Heart left ventricle (tissue), 16 donors: ENCODE data around the gene KCTD11. TPM values are rescaled to one million over a fixed set of nuclear protein-coding genes. Genes with fewer than 3 reads are reported as not detected.

ENCODE experiments used
- ATAC-seq, 4 donors: fragments of 200-7000 bp; cut with Tn5 transposase; one replicate each; pipeline ENCODE4 v1.9.1; 2020 to 2022; ENCODE audit warnings: moderate library complexity in 4 of 4, mild to moderate bottlenecking in 3 of 4, moderate number of reproducible peaks in 1 of 4
- DNase-seq, 5 donors: peaks; one replicate each; pipeline ENCODE4 v3.0.0-alpha.2; 2020
- H3K27ac ChIP-seq, 12 donors: fragments of 200-600 bp; sonication (generic) in 4 of 12; one replicate each; pipeline versions ENCODE4 v1.5.0 to v1.8.0; 2016 to 2022; ENCODE audit warnings: mild to moderate bottlenecking in 2 of 12
- H3K27me3 ChIP-seq, 9 donors: fragments of 200-600 bp; sonication (generic) in 2 of 9; one replicate each; pipeline versions ENCODE4 v1.5.1 to v1.8.0; 2016 to 2022; ENCODE audit warnings: mild to moderate bottlenecking in 3 of 9
- H3K36me3 ChIP-seq, 9 donors: fragments of 200-600 bp; sonication (generic) in 2 of 9; one replicate each; pipeline versions ENCODE4 v1.5.0 to v1.8.0; 2018 to 2022; ENCODE audit warnings: mild to moderate bottlenecking in 2 of 9
- H3K4me1 ChIP-seq, 12 donors: fragments of 200-600 bp; sonication (generic) in 4 of 12; one replicate each; pipeline versions ENCODE4 v1.5.0 to v1.8.0; 2016 to 2022; ENCODE audit warnings: mild to moderate bottlenecking in 3 of 12
- H3K4me3 ChIP-seq, 12 donors: fragments of 200-600 bp; sonication (generic) in 4 of 12; one replicate each; pipeline versions ENCODE4 v1.5.0 to v1.8.0; 2017 to 2022; ENCODE audit warnings: mild to moderate bottlenecking in 9 of 12, moderate library complexity in 4 of 12
- H3K9me3 ChIP-seq, 12 donors: fragments of 200-600 bp; sonication (generic) in 4 of 12; one replicate each; pipeline versions ENCODE4 v1.5.0 to v1.8.0; 2016 to 2022; ENCODE audit warnings: mild to moderate bottlenecking in 1 of 12
- POLR2A ChIP-seq, 2 donors: fragments of 450-650 bp; IDR thresholded peaks; one replicate each; pipeline ENCODE4 v1.6.1; 2017; ENCODE audit warnings: antibody characterized with exemption in 2 of 2, mild to moderate bottlenecking in 2 of 2, moderate library complexity in 2 of 2
- WGBS, 4 donors: extraction: QIAGEN DNeasy Blood & Tissue Kit in 2 of 4; methylation state at CpG; one replicate each; pipeline versions ENCODE4 v1.1.5 to v1.1.7; 2013 to 2018; 5-methylcytosine and 5-hydroxymethylcytosine counted together
- intact Hi-C, 10 donors: fragments of 100-400 bp; cut with DNase I; formaldehyde crosslinking; loops; one replicate each; pipeline versions ENCODE4 v1.11.1 to v1.14.2; 2022
- polyA plus RNA-seq, 2 donors: library from polyadenylated mRNA; stranded (reverse); fragments of 200-250 nt; gene quantifications; one replicate each; pipeline ENCODE4 v1.2.3, GENCODE V29; 2013
- total RNA-seq, 9 donors: library from RNA; depleted of rRNA in 2 of 9; stranded (reverse); fragments of >200 nt in 2 of 9; fragmentation: NEBNext Ultra II Directional in 3 of 9; extraction: Animal tissue kit (Norgen Biotek cat#: 25700) in 3 of 9; gene quantifications; one replicate each; pipeline versions ENCODE4 v1.1.0 to v1.2.4, GENCODE V29; 2016 to 2023
- TF ChIP-seq, protein P1 (sequence below), 12 donors: fragments of 200-600 bp; sonication (generic) in 4 of 12; IDR thresholded peaks; one replicate each; pipeline versions ENCODE4 v1.5.0 to v1.8.0; 2018 to 2022; ENCODE audit warnings: antibody characterized with exemption in 12 of 12, mild to moderate bottlenecking in 5 of 12
- donor health status: ischemic (EF 13 %, LVEDD 7.1; RV severe dilation, severe dysfunction).
- donor health status: healthy with polysubstance abuse.
- donor health status: DM: no; HTN: yes; CAD: no.
- donor health status: DM: no; HTN: no; CAD: no.
- donor health status: ischemic (EF 25% LVEDD 6.9; RV normal size, moderate dysfunction).
- donor health status: ischemic (EF 25% LVEDD 5.7; RV mildly dilated, moderate dysfunction).
- donor health status: healthy.
- donor health status: DM: yes; HTN: yes; CAD: no.
- donor health status: ischemic (EF 35%, LVEDD 5.7; RV mildly dilated, moderate dysfunction).
- donor health status: nonischemic (EF 11% LVEDD 7.7; RV severe dilation, severe dysfunction).
- donor health status: DM: yes; HTN: yes; CAD: no.
- donor health status: PGD.
- donor health status: ischemic (EF 29% LVEDD 5.4; RV normal size, mild dysfunction).
- donor health status: nonischemic (EF 23%, LVEDD 6.1; RV moderate dilation, normal function).

Gene KCTD11
- total and polyA plus RNA-seq, 11 donors, result 3.4 to 9.6 (median 6.4) TPM

DNA sequence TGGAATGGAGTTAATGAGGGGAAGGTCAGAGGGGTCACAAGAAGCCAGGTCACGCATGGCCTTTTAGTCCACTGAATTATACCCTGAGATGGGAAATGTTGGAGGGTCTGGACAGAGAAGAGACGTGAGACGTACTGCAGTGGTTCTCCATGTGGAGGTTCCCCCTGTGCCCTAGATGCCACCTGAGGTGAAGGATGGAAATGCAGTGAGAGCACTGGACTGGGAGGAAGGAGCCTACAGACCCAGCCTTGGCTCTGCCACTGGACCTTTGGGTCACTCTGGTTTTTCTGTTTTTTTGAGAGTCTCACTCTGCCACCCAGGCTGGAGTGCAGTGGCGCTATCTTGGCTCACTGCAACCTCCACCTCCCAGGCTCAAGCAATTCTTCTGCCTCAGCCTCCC, 44.2 kb downstream of the KCTD11 start:
- Histone ChIP-seq H3K9me3 (no peaks in the 10 kb centered on the region), H3K36me3 (peaks cover 0 to 17% (median 8%) of the 10 kb centered on the region in 9 donors), H3K27me3 (no peaks in the 10 kb centered on the region), H3K4me1 (peaks cover 0 to 23% (median 17%) of the 10 kb centered on the region in 12 donors), H3K27ac (no peak overlapping the region), H3K4me3 (no peak overlapping the region)
- ATAC-seq (no peak), DNase-seq (no peak)
- 90 to 96% (median 92%) methylated on average over 4 of the region's 4 CpGs for WGBS, 4 donors
- no peak for TF ChIP-seq POLR2A (IDR thresholded peaks at IDR 0.05)
- intact Hi-C loops, result no loop called here

DNA sequence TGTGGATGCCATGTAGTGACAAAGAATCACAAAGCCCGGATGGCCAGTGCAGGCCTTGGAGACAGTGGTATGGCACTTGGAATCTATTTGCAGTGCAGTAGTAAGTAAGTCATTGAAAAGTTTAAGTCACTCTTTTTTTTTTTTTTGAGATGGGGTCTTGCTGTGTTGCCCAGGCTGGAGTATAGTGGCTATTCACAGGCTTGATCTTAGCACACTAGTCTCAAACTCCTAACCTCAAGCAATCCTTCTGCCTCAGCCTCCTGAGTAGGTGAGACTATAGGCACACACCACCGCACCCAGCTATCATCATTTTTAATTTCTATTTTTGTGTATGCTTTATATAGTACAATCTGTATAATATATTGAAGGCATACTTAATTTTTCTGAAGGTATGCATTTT, 46.6 kb downstream of the KCTD11 start:
- Histone ChIP-seq H3K27me3 (no peaks in the 10 kb centered on the region), H3K4me3 (no peak overlapping the region), H3K9me3 (no peaks in the 10 kb centered on the region), H3K36me3 (no peaks in the 10 kb centered on the region), H3K27ac (no peak overlapping the region), H3K4me1 (peaks cover 5 to 31% (median 22%) of the 10 kb centered on the region in 12 donors)
- WGBS, 4 donors, result 83 to 89% (median 87%) methylated on average over 2 of the region's 2 CpGs
- no peak for ATAC-seq
- TF ChIP-seq POLR2A (IDR thresholded peaks at IDR 0.05), result no peak
- TF ChIP-seq, protein P1, sequence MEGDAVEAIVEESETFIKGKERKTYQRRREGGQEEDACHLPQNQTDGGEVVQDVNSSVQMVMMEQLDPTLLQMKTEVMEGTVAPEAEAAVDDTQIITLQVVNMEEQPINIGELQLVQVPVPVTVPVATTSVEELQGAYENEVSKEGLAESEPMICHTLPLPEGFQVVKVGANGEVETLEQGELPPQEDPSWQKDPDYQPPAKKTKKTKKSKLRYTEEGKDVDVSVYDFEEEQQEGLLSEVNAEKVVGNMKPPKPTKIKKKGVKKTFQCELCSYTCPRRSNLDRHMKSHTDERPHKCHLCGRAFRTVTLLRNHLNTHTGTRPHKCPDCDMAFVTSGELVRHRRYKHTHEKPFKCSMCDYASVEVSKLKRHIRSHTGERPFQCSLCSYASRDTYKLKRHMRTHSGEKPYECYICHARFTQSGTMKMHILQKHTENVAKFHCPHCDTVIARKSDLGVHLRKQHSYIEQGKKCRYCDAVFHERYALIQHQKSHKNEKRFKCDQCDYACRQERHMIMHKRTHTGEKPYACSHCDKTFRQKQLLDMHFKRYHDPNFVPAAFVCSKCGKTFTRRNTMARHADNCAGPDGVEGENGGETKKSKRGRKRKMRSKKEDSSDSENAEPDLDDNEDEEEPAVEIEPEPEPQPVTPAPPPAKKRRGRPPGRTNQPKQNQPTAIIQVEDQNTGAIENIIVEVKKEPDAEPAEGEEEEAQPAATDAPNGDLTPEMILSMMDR (IDR thresholded peaks at IDR 0.05), result no peak
- no peak for DNase-seq
- intact Hi-C loops, result no loop called here

DNA sequence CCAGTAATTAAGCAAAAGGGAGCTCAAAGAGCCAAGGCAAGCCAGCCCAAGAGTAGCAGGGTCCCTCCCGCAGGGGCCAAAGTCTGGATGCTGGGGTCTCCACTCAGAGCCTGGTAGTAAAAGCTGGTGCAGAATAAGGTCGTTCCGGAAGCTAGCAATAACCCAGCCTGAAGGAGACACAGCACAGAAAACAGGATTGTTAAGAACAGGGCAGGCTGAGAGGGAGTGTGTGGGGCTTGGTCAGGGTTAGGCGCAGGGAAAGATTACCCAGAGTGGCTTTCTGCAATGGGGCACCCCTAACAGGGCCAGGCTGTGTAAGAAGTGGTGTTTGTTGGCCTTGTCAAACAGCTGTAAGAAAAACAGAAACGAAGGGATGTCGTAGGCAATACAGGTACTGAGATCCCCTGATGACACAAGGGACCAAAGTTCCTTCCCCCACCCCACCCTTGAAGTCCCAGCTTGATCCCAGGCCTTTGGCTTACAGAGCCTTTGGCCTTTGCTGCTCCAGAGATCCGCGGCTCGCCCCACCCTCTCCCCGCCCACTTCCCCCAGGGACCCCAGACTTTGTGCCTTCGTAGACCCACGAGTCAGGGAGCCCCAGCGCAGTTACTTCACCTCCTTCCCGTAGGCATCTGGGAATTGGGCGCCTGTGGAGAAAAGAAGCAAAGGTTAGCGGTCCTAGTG, 51.2 kb downstream of the KCTD11 start:
- ATAC-seq, result peak; percentile 1 to 13 (median 6)
- no peaks in the 10 kb centered on the region for H3K36me3 ChIP-seq
- TF ChIP-seq, protein P1 (IDR thresholded peaks at IDR 0.05), result no peak
- TF ChIP-seq POLR2A (IDR thresholded peaks at IDR 0.05), result no peak
- DNase-seq, result peak in 4 of 5 donors; percentile 67 to 77 (median 74)
- H3K27me3 ChIP-seq, result peaks cover 0 to 5% (median 0%) of the 10 kb centered on the region in 9 donors
- no peaks in the 10 kb centered on the region for H3K9me3 ChIP-seq
- peak overlapping the region; percentile 35 to 88 (median 69) for H3K4me3 ChIP-seq
- H3K4me1 ChIP-seq, result peaks cover 5 to 34% (median 17%) of the 10 kb centered on the region in 12 donors
- whole genome bisulfite sequencing, 4 donors, result 6 to 19% (median 10%) methylated on average over 10 to 16 of the region's 16 CpGs
- intact Hi-C loops, result loop anchor here in 5 of 10 donors (2.0 to 5.0 kb wide), 4 partner anchors 34 to 79 kb away; partner anchors contain the start of genes KCTD11 (in 2 of the 5), FGF11 (in 1 of the 5), POLR2A (in 1 of the 5) and SLC35G6 (in 1 of the 5)
- H3K27ac ChIP-seq, result peak overlapping the region; percentile 83 to 98 (median 92)

DNA sequence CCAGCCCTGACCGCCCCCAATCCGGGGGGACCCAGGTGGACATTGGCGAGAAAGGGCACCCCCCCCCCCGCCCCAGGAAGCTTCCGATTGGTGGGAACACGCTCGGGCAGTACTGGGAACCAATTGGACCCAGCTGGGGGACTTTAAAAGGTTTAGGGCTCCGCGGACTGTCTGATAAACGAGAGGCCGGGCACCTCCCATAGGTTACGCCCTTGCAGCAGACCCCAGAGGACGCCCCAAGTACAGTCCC, 51.7 kb downstream of the KCTD11 start:
- Histone ChIP-seq H3K9me3 (no peaks in the 10 kb centered on the region), H3K4me3 (peak overlapping the region; percentile 35 to 88 (median 69)), H3K4me1 (peaks cover 5 to 34% (median 17%) of the 10 kb centered on the region in 12 donors), H3K27me3 (peaks cover 0 to 5% (median 0%) of the 10 kb centered on the region in 9 donors), H3K27ac (peak overlapping the region; percentile 83 to 98 (median 92)), H3K36me3 (peaks cover 0 to 4% (median 0%) of the 10 kb centered on the region in 9 donors)
- intact Hi-C loops, result loop anchor here in 5 of 10 donors (2.0 to 5.0 kb wide), 4 partner anchors 34 to 79 kb away; partner anchors contain the start of genes KCTD11 (in 2 of the 5), FGF11 (in 1 of the 5), POLR2A (in 1 of the 5) and SLC35G6 (in 1 of the 5)
- ATAC-seq (peak; percentile 30 to 64 (median 59)), DNase-seq (no peak)
- WGBS, 4 donors, result 0% methylated on average over 3 to 13 of the region's 13 CpGs
- no peak for TF ChIP-seq POLR2A (IDR thresholded peaks at IDR 0.05)
- TF ChIP-seq, protein P1 (IDR thresholded peaks at IDR 0.05), result no peak
